GM12878 (cell line): ENCODE data around the gene DUSP18. TPM values are rescaled to one million over a fixed set of nuclear protein-coding genes. Genes with fewer than 3 reads are reported as not detected.

Experiments used
- ATAC-seq: fragments of 200-7000 bp; cut with Tn5 transposase; 3 replicates; pipeline ENCODE4 v1.9.1; 2020; ENCODE audit warnings: mild to moderate bottlenecking, moderate library complexity
- BruUV-seq: library from RNA; stranded (reverse); fragments of 400-500 nt; replicated peaks from 2 replicates; lab custom pipeline; 2021; lab: Mats Ljungman, UMichigan
- CTCF ChIA-PET: fragments of 300-600 bp; sonication (Branson Sonifier 250); formaldehyde crosslinking; extraction: SDS; loops from one replicate; lab custom pipeline; 2021; ENCODE audit warnings: inconsistent platforms; lab: Yijun Ruan, JAX
- POLR2A ChIA-PET: fragments of 350-600 bp; formaldehyde crosslinking; extraction: SDS; loops from one replicate; lab custom pipeline; 2021; ENCODE audit warnings: inconsistent platforms; lab: Charles Lee
- RAD21 ChIA-PET: fragments of 300-600 bp; sonication (Branson Sonifier 250); formaldehyde crosslinking; loops from one replicate; lab custom pipeline; 2023; ENCODE audit warnings: antibody characterized with exemption; ENCODE audit not compliant: unreplicated experiment; lab: Charles Lee
- SMC1A ChIA-PET: fragments of 300-600 bp; sonication (Branson Sonifier 250); formaldehyde crosslinking; loops from one replicate; lab custom pipeline; 2023; ENCODE audit not compliant: unreplicated experiment, uncharacterized antibody; lab: Charles Lee
- DNase-seq: peaks from one replicate; pipeline ENCODE4 v3.0.0-alpha.2; 2011; ENCODE audit warnings: low read depth, low spot score
- FAIRE-seq: peaks from 3 replicates; lab custom pipeline; 2011; peaks lifted over from hg19 to GRCh38; lab: Jason Lieb, UNC
- H2AFZ ChIP-seq: 2 replicates; pipeline ENCODE4 v1.6.0; 2011; ENCODE audit warnings: low read depth, low read length, control low read depth; ENCODE audit not compliant: control insufficient read depth
- H3K27ac ChIP-seq: 2 replicates; pipeline ENCODE4 v1.5.1; 2011; ENCODE audit warnings: control low read depth; ENCODE audit not compliant: control insufficient read depth, insufficient read depth
- H3K27me3 ChIP-seq, 2 experiments: replicated peaks in 1 of 2; 2 replicates each; pipeline versions ENCODE4 v1.6.0 to v1.6.1; 2011; ENCODE audit warnings: low read length in 1 of 2; ENCODE audit not compliant: control insufficient read depth in 2 of 2, insufficient read depth in 2 of 2
- H3K36me3 ChIP-seq, 2 experiments: 2 replicates each; pipeline ENCODE4 v1.5.1; 2011; ENCODE audit warnings: low read length in 1 of 2; ENCODE audit not compliant: control insufficient read depth in 2 of 2, insufficient read depth in 2 of 2
- H3K4me1 ChIP-seq: 2 replicates; pipeline ENCODE4 v1.6.1; 2011; ENCODE audit warnings: mild to moderate bottlenecking, low read length, moderate library complexity, mixed read lengths; ENCODE audit not compliant: control insufficient read depth, insufficient read depth
- H3K4me2 ChIP-seq: 2 replicates; pipeline ENCODE4 v1.6.0; 2011; ENCODE audit warnings: control low read depth; ENCODE audit not compliant: control insufficient read depth, insufficient read depth
- H3K4me3 ChIP-seq: fragments of 200-600 bp; sonication (generic); 2 replicates; pipeline ENCODE4 v1.5.1; 2016
- H3K79me2 ChIP-seq: 2 replicates; pipeline ENCODE4 v1.6.0; 2011; ENCODE audit warnings: low read length; ENCODE audit not compliant: control insufficient read depth, insufficient read depth
- H3K9ac ChIP-seq: 2 replicates; pipeline ENCODE4 v1.8.0; 2011; ENCODE audit warnings: low read length, control low read depth, mixed read lengths; ENCODE audit not compliant: control insufficient read depth, insufficient read depth
- H3K9me3 ChIP-seq: replicated peaks from 3 replicates; pipeline ENCODE4 v1.5.1; 2011; ENCODE audit warnings: mild to moderate bottlenecking, low read length; ENCODE audit not compliant: control insufficient read depth, insufficient read depth
- H4K20me1 ChIP-seq: 2 replicates; pipeline ENCODE4 v1.6.0; 2011; ENCODE audit not compliant: control insufficient read depth, insufficient read depth
- BHLHE40 ChIP-seq, 2 experiments: fragments of 450-650 bp in 1 of 2; IDR thresholded peaks; 2 replicates each; pipeline ENCODE4 v1.6.1; 2011 to 2017; ENCODE audit warnings: low read depth in 2 of 2, borderline replicate concordance in 1 of 2, improper control_type of control experiment in 1 of 2, low read length in 1 of 2, mild to moderate bottlenecking in 1 of 2
- E2F8 ChIP-seq: fragments of 450-650 bp; IDR thresholded peaks from 2 replicates; pipeline ENCODE4 v1.6.1; 2018; ENCODE audit warnings: mild to moderate bottlenecking, low read depth, moderate library complexity; ENCODE audit not compliant: partially characterized antibody
- EP300 ChIP-seq, 2 experiments: fragments of 150-350 bp in 1 of 2; IDR thresholded peaks; 2 replicates each; pipeline ENCODE4 v1.6.1; 2011 to 2012; ENCODE audit warnings: low read depth in 2 of 2, low read length in 2 of 2, borderline replicate concordance in 1 of 2, improper control_type of control experiment in 1 of 2, inconsistent platforms in 1 of 2; ENCODE audit not compliant: control insufficient read depth in 1 of 2
- LARP7 ChIP-seq: fragments of 450-650 bp; IDR thresholded peaks from 2 replicates; pipeline ENCODE4 v1.6.1; 2017; ENCODE audit warnings: mild to moderate bottlenecking
- NRF1 ChIP-seq: conservative IDR thresholded peaks from 2 replicates; pipeline ENCODE4 v1.6.1; 2011; ENCODE audit warnings: mild to moderate bottlenecking, low read depth, low read length, improper control_type of control experiment
- POLR2AphosphoS5 ChIP-seq: IDR thresholded peaks from 2 replicates; pipeline ENCODE4 v1.6.1; 2011; ENCODE audit warnings: mild to moderate bottlenecking, low read length, inconsistent platforms
- ZBTB4 ChIP-seq: fragments of 450-650 bp; formaldehyde crosslinking; IDR thresholded peaks from 2 replicates; pipeline ENCODE4 v1.4.0; 2022; ENCODE audit warnings: mild to moderate bottlenecking, moderate library complexity
- ZBTB40 ChIP-seq: fragments of 450-650 bp; IDR thresholded peaks from 2 replicates; pipeline ENCODE4 v1.6.1; 2016; ENCODE audit warnings: mild to moderate bottlenecking, moderate library complexity, borderline replicate concordance
- WGBS: methylation state at CpG from one replicate; pipeline ENCODE4 v1.1.6; 2016; ENCODE audit warnings: low lambda C conversion rate; ENCODE audit not compliant: insufficient replicate concordance, insufficient coverage; ENCODE audit errors: missing lambda C conversion rate; 5-methylcytosine and 5-hydroxymethylcytosine counted together
- in situ Hi-C: fragments of 300-500 bp; cut with MboI; formaldehyde crosslinking; loops from 9 replicates; pipeline ENCODE4 v1.14.3; 2018; ENCODE audit warnings: mixed read lengths
- intact Hi-C: fragments of 100-400 bp; cut with micrococcal nuclease; formaldehyde crosslinking; loops from one replicate; pipeline ENCODE4 v1.14.2; 2022; ENCODE audit not compliant: unreplicated experiment
- polyA plus RNA-seq, 11 experiments: library from polyadenylated mRNA; depleted of rRNA in 4 of 11; unstranded in 6 of 11; stranded (reverse) in 5 of 11; fragments of >200 nt; fragmentation: Nextera tagmentation in 4 of 11; fragmentation: Illumina TruSeq in 1 of 11; extraction: Ambion mirVana in 4 of 11; extraction: Trizol in 1 of 11; gene quantifications; 1 replicate in 1 of 11; 2 replicates in 10 of 11; pipeline versions ENCODE4 v1.2.1 to v1.2.3, GENCODE V29; 2011 to 2016; ENCODE audit warnings: inconsistent platforms in 2 of 11, missing spikeins in 2 of 11, low read depth in 1 of 11
- total RNA-seq, 4 experiments: library from RNA; depleted of rRNA in 3 of 4; stranded (reverse); fragments of >200 nt in 3 of 4; fragmentation: Illumina TruSeq in 1 of 4; extraction: Trizol in 1 of 4; gene quantifications; 2 replicates each; pipeline versions ENCODE4 v1.2.1 to v1.2.3, GENCODE V29; 2013 to 2021

DUSP18 gene
- total and polyA plus RNA-seq, 10 of the 15 experiments (the other 5 are each of a cell fraction or from before 2014, with no cell fraction given), result 1.9 to 11.9 (median 7.7) TPM

- Histone ChIP-seq H3K4me1 (peaks cover 4% of the 10 kb centered on the region; the same call in 1 of the 2 replicates), H2AFZ (peak overlapping the region; percentile 90), H3K27ac (peak overlapping the region; percentile 51), H3K4me3 (peak overlapping the region; percentile 76), H3K27me3 (no peaks in the 10 kb centered on the region), H4K20me1 (no peaks in the 10 kb centered on the region), H3K36me3 (no peaks in the 10 kb centered on the region), H3K9ac (peak overlapping the region; percentile 28; the same call in 1 of the 2 replicates), H3K9me3 (no peaks in the 10 kb centered on the region; the same call in 2 of the 3 replicates), H3K79me2 (peaks cover 8% of the 10 kb centered on the region), H3K4me2 (peak overlapping the region; percentile 92)
- RAD21 ChIA-PET, result interaction anchor here (0.6 to 4.3 kb wide), 27 partner anchors 15 to 880 kb away, joined by 3 to 165 read pairs (median 4); partner anchors contain the start of genes PES1, SMTN and TCN2
- in situ Hi-C loops, result loop anchor here (5.0 to 25.0 kb wide), 2 partner anchors 123 to 278 kb away; no protein-coding TSS in a partner anchor
- intact Hi-C loops, result loop anchor here (1.0 to 10.0 kb wide), 5 partner anchors 33 to 450 kb away; partner anchors contain the start of genes DUSP18 and SMTN
- WGBS, result under 1% methylated on average over 29 of the region's 29 CpGs
- ATAC-seq (peak; percentile 70), FAIRE-seq (peak; percentile 95), DNase-seq (peak; percentile 47)
- POLR2A ChIA-PET, result interaction anchor here (0.6 to 2.3 kb wide), 17 partner anchors 13 to 461 kb away, joined by 3 to 8 read pairs (median 4); partner anchors contain the start of gene TCN2
- BruUV-seq, result no TSS peak
- CTCF ChIA-PET, result interaction anchor here (0.6 to 4.5 kb wide), 46 partner anchors 10 to 595 kb away, joined by 3 to 243 read pairs (median 5); partner anchors contain the start of genes DUSP18, LIMK2, MTFP1 and OSBP2
- SMC1A ChIA-PET, result interaction anchor here (0.7 to 4.8 kb wide), 24 partner anchors 11 to 450 kb away, joined by 3 to 159 read pairs (median 4); partner anchors contain the start of genes DUSP18 and TCN2
- no peak for TF ChIP-seq ZBTB40
- TF ChIP-seq BHLHE40 (IDR thresholded peaks at IDR 0.05; ENCODE audit: borderline replicate concordance in 1 of 2, low read depth in 2 of 2, low read length in 1 of 2), result peak; percentile 74 to 88; a peak in 3 of 4 replicates
- TF ChIP-seq POLR2AphosphoS5, result no peak
- no peak for TF ChIP-seq NRF1
- no peak for TF ChIP-seq LARP7
- TF ChIP-seq EP300 (IDR thresholded peaks at IDR 0.05; ENCODE audit: borderline replicate concordance in 1 of 2, control insufficient read depth in 1 of 2, low read depth in 2 of 2, low read length in 2 of 2), result no peak
- TF ChIP-seq ZBTB4 (CRISPR knock-in tag), result no peak
- no peak for TF ChIP-seq E2F8
These were observed 33.0 kb downstream of the DUSP18 start for GRCh38 chr22:30634471-30635233.
